Right lobe of liver (tissue), 6 donors: Measurements from ENCODE around the gene MIOS. TPM values are rescaled to one million over a fixed set of nuclear protein-coding genes. Genes with fewer than 3 reads are reported as not detected.
A peak's percentile ranks its signal among the peaks of the same experiment; 100 is the strongest.

Experiments used
- ATAC-seq, 4 donors: fragments of 200-7000 bp; cut with Tn5 transposase; one replicate each; pipeline ENCODE4 v1.9.1; 2020; ENCODE audit warnings: mild to moderate bottlenecking in 4 of 4, moderate library complexity in 4 of 4
- DNase-seq, 3 donors: peaks; one replicate each; pipeline ENCODE4 v3.0.0-alpha.2; 2020
- H3K27ac ChIP-seq, 3 donors: fragments of 200-600 bp; one replicate each; pipeline ENCODE4 v1.8.0; 2022
- H3K27me3 ChIP-seq, 2 donors: fragments of 200-600 bp; one replicate each; pipeline ENCODE4 v1.8.0; 2022
- H3K36me3 ChIP-seq, 4 donors: fragments of 200-600 bp; sonication (generic) in 1 of 4; one replicate each; pipeline versions ENCODE4 v1.5.1 to v1.8.0; 2017 to 2022; ENCODE audit warnings: control low read depth in 1 of 4
- H3K4me1 ChIP-seq, 4 donors: fragments of 200-600 bp; sonication (generic) in 1 of 4; one replicate each; pipeline versions ENCODE4 v1.5.1 to v1.8.0; 2017 to 2022; ENCODE audit warnings: control low read depth in 1 of 4
- H3K4me3 ChIP-seq, 3 donors: fragments of 200-600 bp; one replicate each; pipeline ENCODE4 v1.8.0; 2022
- H3K9me3 ChIP-seq, 4 donors: fragments of 200-600 bp; sonication (generic) in 1 of 4; one replicate each; pipeline versions ENCODE4 v1.5.1 to v1.8.0; 2017 to 2022; ENCODE audit warnings: control low read depth in 1 of 4
- CTCF ChIP-seq, 4 donors: fragments of 200-600 bp in 3 of 4; fragments of 450-650 bp in 1 of 4; IDR thresholded peaks; one replicate each; pipeline versions ENCODE4 v1.5.1 to v1.8.0; 2016 to 2022; ENCODE audit warnings: antibody characterized with exemption in 4 of 4, mild to moderate bottlenecking in 2 of 4
- POLR2A ChIP-seq: fragments of 450-650 bp; IDR thresholded peaks from one replicate; pipeline ENCODE4 v1.6.1; 2017; ENCODE audit warnings: antibody characterized with exemption, mild to moderate bottlenecking
- WGBS: methylation state at CpG from one replicate; pipeline ENCODE4 v1.1.6; 2018; ENCODE audit warnings: low coverage, low lambda C conversion rate; ENCODE audit not compliant: insufficient coverage; ENCODE audit errors: missing lambda C conversion rate; 5-methylcytosine and 5-hydroxymethylcytosine counted together
- intact Hi-C, 2 donors: fragments of 100-400 bp; cut with DNase I; formaldehyde crosslinking; loops; one replicate each; pipeline versions ENCODE4 v1.11.2 to v1.14.1; 2022
- total RNA-seq, 6 experiments: library from RNA; depleted of rRNA in 2 of 6; stranded (reverse); fragments of >200 nt in 2 of 6; fragmentation: NEBNext Ultra II Directional in 3 of 6; extraction: Animal tissue kit (Norgen Biotek cat#: 25700) in 3 of 6; gene quantifications; one replicate each; pipeline versions ENCODE4 v1.1.0 to v1.2.4, GENCODE V29; 2016 to 2023
- donor health status: DM: no; HTN: yes; CAD: no.
- donor health status: DM: no; HTN: no; CAD: no.
- donor health status: DM: no; HTN: no; CAD: no.
- donor health status: DM: no; HTN: yes; CAD: no.
- donor health status: DM: no; HTN: yes; CAD: no.

Gene MIOS
- total RNA-seq, 6 experiments from 2014 or later, result 14.1 to 21.3 (median 18.6) TPM

- Histone ChIP-seq H3K27me3 (no peaks in the 10 kb centered on the region), H3K36me3 (no peaks in the 10 kb centered on the region), H3K4me1 (peaks cover 0 to 39% (median 9%) of the 10 kb centered on the region in 4 donors), H3K9me3 (no peaks in the 10 kb centered on the region), H3K4me3 (no peak overlapping the region), H3K27ac (peak overlapping the region in 2 of 3 donors; percentile 27 to 39)
- TF ChIP-seq CTCF (IDR thresholded peaks at IDR 0.05) (no peak), POLR2A (no peak)
- 59% methylated on average over 5 of the region's 5 CpGs for WGBS
- DNase-seq, result no peak
- intact Hi-C loops, result no loop called here
- ATAC-seq, result no peak
These were observed 3.4 kb upstream of the MIOS start for GRCh38 chr7:7563269-7563668.

GRCh38 chr7:7563813-7564212 lies 2.9 kb upstream of the MIOS start:
- H3K4me3 ChIP-seq, result no peak overlapping the region
- peak overlapping the region in 2 of 3 donors; percentile 27 to 39 for H3K27ac ChIP-seq
- intact Hi-C loops, result no loop called here
- TF ChIP-seq CTCF (IDR thresholded peaks at IDR 0.05), result no peak
- no peak for TF ChIP-seq POLR2A
- no peaks in the 10 kb centered on the region for H3K27me3 ChIP-seq
- DNase-seq (no peak), ATAC-seq (peak; percentile 11 to 49 (median 27))
- H3K4me1 ChIP-seq, result peaks cover 0 to 45% (median 9%) of the 10 kb centered on the region in 4 donors
- H3K36me3 ChIP-seq, result no peaks in the 10 kb centered on the region
- no peaks in the 10 kb centered on the region for H3K9me3 ChIP-seq

- intact Hi-C loops, result no loop called here
- DNase-seq, result no peak
- H3K4me1 ChIP-seq, result peaks cover 0 to 50% (median 9%) of the 10 kb centered on the region in 4 donors
- TF ChIP-seq POLR2A (no peak), CTCF (IDR thresholded peaks at IDR 0.05) (no peak)
- no peak overlapping the region for H3K4me3 ChIP-seq
- ATAC-seq, result no peak
- WGBS, result 92% methylated on average over 3 of the region's 3 CpGs
- H3K36me3 ChIP-seq, result no peaks in the 10 kb centered on the region
- no peaks in the 10 kb centered on the region for H3K27me3 ChIP-seq
- H3K27ac ChIP-seq, result no peak overlapping the region
- H3K9me3 ChIP-seq, result no peaks in the 10 kb centered on the region
These were observed 2.3 kb upstream of the MIOS start for GRCh38 chr7:7564323-7564780.

- no peak for DNase-seq
- Histone ChIP-seq H3K36me3 (no peaks in the 10 kb centered on the region), H3K4me1 (peaks cover 0 to 53% (median 10%) of the 10 kb centered on the region in 4 donors), H3K4me3 (no peak overlapping the region), H3K27ac (no peak overlapping the region), H3K9me3 (no peaks in the 10 kb centered on the region), H3K27me3 (no peaks in the 10 kb centered on the region)
- intact Hi-C loops, result no loop called here
- ATAC-seq, result no peak
- no peak for TF ChIP-seq POLR2A
- no peak for TF ChIP-seq CTCF (IDR thresholded peaks at IDR 0.05)
- 96% methylated on average over 4 of the region's 4 CpGs for WGBS
These were observed 1.5 kb upstream of the MIOS start for GRCh38 chr7:7565018-7565680.
